Activated CD4-positive, alpha-beta T cell treated with anti-CD3 and anti-CD28 coated beads for 24 hours (primary cell): Measurements from ENCODE around the gene TMEM176B.

Experiments
- DNase-seq, 2 donors: peaks; one replicate each; pipeline ENCODE4 v3.0.0-alpha.2; 2020; ENCODE audit warnings: low read depth in 2 of 2

TMEM176B gene

GRCh38 chr7:150753239-150753638 lies 46.9 kb downstream of the TMEM176B start:
- no peak for DNase-seq

- DNase-seq, result no peak
These were observed 48.5 kb downstream of the TMEM176B start for GRCh38 chr7:150751702-150752101.

- no peak for DNase-seq
These were observed 51.8 kb downstream of the TMEM176B start for GRCh38 chr7:150748376-150748775.

- no peak for DNase-seq
These were observed 53.2 kb downstream of the TMEM176B start for GRCh38 chr7:150746921-150747320.

GRCh38 chr7:150745876-150746275 lies 54.3 kb downstream of the TMEM176B start:
- DNase-seq, result no peak

- DNase-seq, result no peak
These were observed 55.1 kb downstream of the TMEM176B start for GRCh38 chr7:150745086-150745485.

GRCh38 chr7:150744041-150744656 lies 56.0 kb downstream of the TMEM176B start:
- no peak for DNase-seq

GRCh38 chr7:150742286-150742968 lies 57.7 kb downstream of the TMEM176B start:
- DNase-seq, result no peak
